Endometrial microvascular endothelial cells (primary cell): Measurements from ENCODE around the gene ITGB5. TPM values are rescaled to one million over a fixed set of nuclear protein-coding genes. Genes with fewer than 3 reads are reported as not detected.
"Not testable (repeated sequence)": the region's sequence is repeated elsewhere in the genome, so short reads cannot be mapped to it uniquely, and the experiment has no call there.

ENCODE experiments used
- in situ Hi-C: cut with HindIII; loops from 2 replicates; pipeline ENCODE4 v1.10.0; 2017; ENCODE audit warnings: low sequenced_read_pairs, low pct_unique_long_range_greater_than_20kb; ENCODE audit errors: inconsistent ontology term
- total RNA-seq: library from RNA; depleted of rRNA; stranded (reverse); fragments of >200 nt; gene quantifications from one replicate; pipeline ENCODE4 v1.2.3, GENCODE V29; 2015; ENCODE audit errors: inconsistent ontology term

ITGB5 gene
- total RNA-seq, 1 donor from 2014 or later: 304 TPM

DNA sequence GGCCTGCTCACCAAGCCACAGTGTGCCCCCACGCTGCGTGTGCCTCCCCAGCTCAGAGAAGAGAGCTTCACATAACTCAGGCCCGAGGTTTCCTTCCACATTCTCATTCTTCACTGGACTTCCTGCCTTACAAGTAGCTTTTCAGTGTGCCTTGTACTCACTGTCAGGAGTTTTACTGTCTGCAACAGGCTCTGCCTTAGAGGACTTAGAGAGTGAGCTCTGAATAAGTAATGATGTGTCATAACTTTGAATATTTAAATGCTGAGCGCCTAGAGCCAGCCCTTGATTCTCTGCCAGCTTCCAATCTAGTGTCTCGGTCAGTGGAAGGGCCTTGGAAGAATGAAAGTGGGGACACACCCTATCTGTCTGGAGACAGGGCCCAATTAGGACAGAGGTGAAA is 41.8 kb downstream of the ITGB5 start:
- in situ Hi-C loops: no loop called here

DNA sequence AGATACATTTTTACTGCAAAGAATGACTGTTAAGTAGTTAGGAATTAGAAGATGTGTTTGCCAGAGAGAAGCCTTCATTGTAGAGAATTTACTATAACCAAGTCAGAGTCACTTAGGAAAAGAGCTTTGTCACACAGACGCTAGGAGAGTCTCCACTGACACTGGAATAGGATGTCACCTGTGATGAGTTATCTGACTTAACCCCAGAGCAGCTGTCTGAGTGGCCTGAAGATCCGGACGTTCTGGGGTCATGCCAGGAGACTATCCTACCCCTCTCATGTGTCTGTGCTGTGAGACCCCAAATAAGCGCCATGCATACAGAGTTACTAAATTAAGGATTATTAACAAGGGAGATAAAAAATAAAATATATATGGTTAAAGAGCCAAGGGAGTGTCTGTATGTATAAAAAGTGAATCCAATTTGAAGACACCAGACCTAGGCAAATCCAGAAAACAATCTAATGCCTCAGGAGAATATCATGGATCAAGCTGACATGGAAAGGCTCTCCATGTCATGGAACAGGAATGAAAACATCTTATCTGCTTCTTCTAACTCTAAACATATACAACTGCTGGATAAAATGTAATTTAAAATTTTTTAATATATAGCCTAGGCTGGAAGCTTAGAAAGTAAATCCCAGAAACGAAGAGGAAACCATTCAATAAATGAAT is 43.5 kb downstream of the ITGB5 start:
- in situ Hi-C loops: no loop called here

DNA sequence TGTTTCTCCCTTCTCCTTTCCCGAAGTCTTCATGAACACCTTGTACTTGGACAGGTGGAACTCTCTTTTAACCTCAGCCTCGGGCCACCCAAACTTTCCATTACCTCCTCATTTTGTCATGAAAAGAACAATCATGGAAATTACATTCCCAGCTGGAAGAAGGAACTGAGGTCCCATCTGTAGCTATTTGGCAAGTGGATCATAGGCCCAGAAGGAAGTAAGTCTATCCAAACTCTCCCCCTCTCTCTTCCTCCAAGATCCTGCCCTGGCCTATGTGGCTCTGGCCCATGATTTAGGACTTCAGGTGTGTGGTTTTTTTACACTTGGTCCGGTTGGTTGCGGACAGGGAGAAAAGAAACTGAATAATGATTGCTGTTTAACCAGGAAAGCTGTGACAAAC is 44.1 kb downstream of the ITGB5 start:
- in situ Hi-C loops: no loop called here

DNA sequence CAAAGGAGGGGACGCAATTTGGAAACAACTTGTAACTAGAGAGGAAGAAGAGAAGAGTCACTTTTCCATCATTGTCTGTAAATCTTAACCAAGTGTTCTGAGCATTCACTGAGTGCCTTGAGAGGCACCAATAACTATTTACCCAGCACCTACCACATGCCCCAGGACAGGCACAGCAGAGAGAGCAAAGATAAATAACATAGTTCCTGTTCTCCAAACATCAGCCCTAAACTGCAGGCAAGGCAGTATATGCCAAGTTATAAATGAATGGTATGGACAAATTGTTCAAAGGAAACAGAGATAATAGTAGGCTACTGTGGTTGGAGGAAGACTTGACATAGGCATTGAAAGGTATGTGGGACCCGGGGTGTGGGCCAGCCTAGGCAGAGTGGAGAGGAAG is 45.6 kb downstream of the ITGB5 start:
- in situ Hi-C loops: no loop called here

DNA sequence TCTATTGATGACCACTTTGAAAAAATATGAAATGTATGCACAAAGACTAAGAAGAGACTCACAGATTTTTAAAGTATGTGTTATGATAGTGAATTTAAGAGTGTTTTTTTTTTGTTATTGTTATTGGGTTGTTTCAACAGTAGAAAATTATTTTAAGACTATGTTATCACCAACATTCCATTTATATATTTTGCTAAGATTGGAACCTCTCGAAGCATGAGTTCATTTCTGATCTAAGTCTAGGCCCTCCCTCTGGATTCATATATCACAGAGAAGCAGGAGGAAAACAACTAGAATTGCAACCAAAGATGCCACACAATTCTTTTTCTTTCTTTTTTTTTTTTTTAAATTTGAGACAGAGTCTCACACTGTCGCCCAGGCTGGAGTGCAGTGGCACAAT is 46.8 kb downstream of the ITGB5 start:
- in situ Hi-C loops: no loop called here

DNA sequence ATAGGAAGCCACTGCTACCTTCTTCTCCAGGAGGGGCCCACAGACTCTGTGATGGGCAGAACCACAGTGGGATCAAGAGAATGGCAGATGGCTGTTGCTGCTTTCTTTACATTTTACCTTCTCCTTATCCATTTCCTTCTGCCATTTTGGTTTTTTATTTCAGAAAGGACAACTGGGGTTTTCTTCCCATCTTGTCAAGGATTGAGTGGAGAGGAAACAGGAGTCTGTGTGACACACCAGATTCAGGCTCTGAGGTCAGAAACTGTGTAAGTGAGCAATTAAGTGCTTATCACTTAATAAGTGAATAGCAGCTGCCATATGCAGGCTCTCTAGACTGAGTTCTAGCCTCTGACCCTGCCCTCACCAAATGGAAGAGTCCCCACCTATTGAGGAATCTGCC is 47.3 kb downstream of the ITGB5 start:
- in situ Hi-C loops: no loop called here

DNA sequence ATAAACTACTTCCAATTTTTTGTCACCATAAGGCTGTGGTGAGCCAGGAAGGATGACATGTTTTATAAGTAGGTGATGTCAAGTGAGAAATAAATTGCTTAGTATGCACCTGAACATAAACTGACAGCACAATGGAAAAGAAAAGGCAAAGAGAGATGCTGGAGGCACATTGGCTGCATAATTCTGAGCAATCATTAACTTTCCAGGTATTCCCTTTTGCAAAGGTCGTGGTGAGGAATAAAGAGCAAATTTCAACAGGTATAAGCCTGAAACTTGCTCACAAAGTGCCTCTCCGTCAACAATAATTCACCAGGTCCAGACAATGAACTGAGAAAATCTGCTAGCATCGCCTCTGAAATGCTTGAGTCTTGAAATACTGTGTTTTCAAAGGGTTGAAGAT is 48.2 kb downstream of the ITGB5 start:
- in situ Hi-C loops: no loop called here

DNA sequence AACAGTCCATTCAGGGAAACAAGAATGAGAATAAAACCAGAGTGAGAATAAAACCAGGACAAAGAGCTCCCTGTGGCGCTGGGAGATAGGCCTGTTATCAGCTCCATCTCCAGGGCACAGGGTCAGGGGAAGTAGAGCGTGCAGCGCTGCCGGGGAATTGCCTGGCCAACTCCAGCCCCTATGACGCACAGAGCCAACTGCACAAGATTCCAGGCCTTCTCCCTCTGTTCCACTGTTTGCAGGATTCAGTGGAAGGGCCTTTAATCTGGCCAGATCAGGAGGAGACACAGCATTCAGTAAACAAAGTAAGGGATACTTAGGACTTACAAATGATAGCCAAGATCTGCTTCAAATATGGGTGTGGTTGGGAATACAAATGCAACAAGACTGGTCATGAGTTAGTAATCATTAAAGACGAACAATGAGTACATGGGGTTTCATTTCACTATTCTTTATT is 49.4 kb downstream of the ITGB5 start:
- in situ Hi-C loops: no loop called here

DNA sequence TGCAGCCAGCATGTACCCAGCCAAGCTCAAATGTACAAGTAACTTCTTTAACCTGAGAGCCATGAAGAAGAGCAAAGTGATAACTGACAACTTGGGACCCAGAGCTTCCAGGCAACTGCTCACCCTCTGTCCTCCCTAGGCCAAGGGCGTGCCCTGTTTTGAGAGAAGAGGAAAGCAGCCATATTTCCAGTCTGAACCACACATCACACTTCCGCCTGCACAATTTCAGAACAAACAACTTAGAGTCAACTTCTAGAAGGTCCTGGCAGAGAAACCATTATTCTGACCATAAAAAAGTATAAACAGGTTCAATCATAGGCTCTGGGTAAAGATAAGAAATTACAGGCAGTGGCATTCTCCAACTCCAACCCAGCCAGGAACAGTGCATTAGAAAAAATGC is 50.1 kb downstream of the ITGB5 start:
- in situ Hi-C loops: no loop called here

DNA sequence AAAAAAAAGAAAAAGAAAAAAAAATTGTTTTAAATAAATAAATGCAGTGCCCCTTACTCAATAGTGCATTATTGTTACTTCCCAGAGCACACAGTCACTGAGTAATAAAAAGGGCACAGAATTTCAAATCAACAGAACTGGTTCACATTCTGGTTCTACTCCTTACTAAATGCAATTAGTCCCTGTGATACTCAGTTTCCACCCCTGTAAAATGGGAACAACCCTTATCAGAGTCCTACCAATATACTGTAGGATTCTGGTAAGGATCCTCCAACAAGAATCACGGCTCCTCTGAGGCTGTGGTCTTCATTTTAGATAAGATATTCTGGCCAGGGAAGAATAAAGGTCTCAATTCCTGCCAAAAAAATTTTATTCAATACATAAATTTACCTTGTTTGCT is 50.7 kb downstream of the ITGB5 start:
- in situ Hi-C loops: no loop called here

DNA sequence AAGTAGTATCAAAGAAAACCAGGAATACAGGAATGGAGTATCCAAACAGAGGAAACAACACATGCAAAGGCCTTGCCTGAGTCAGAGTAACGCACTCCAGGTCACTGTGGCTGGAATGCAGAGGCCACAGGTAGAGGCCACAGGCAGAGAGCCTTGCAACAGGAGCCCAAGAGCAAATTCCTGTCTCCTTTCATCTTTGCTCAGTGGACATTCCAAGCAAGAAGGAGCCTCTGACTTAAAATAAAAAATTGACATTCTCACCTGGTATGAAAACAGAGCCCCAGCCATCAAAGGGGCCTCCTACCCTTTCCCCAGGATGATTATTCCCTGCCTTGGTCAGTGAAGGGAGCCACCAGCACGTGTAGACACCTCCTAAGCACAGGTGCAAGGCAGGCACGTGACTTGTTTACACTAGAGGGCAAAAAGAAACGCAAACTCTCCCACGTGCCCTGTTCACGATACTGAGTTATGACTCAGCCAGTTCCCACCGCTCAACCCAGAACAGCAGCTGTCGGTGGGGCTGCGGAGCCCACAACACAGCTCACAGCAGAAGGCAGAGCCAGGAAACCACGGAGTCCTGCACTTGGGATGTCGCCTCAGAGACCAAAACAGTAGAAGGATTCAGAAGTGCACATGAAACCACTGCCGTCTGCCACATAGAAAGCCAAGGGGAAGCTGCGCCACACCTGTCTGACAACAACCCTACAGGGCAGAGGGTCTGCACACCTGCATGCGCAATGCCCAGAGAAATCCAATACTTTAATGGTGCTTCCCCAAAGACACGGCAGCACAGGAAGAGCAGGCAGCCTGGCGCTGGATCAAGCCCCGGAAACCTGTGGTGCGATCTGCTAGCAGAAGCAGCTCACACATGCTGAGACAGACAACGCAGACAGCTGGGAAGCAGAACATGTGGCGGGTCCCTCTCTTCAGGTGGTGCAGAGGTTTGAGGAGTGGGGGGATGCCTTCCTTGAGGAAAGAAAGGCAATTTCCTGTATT is 52.1 kb downstream of the ITGB5 start:
- in situ Hi-C loops: no loop called here

DNA sequence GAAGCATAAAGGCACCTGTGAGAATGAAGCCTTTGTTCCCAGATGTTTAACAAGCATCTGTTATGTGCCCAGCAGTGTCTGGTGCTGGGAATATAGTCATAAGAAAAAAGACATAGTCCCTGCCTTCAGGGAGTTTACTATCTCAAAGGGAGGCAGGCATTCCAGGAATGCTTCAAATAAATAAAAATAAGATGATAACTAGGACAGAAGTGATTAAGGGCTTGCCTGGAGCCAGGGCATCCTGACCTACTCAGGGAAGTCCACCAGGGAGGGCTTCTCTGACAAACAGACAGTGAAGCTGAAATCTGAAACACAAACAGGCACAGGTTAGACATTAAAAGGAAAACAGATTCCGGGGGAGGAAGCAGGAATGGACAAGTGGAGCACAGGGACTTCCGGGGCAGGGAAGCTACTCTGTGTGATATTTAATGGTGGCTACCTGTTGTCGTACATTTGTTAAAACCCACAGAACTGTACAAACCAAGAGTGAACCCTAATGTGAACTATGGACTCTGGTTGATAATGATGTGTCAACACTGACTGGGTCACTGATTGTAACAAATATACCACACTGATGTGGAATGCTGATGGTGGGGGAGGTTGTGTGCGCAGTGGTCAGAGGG is 53.3 kb downstream of the ITGB5 start:
- in situ Hi-C loops: no loop called here

DNA sequence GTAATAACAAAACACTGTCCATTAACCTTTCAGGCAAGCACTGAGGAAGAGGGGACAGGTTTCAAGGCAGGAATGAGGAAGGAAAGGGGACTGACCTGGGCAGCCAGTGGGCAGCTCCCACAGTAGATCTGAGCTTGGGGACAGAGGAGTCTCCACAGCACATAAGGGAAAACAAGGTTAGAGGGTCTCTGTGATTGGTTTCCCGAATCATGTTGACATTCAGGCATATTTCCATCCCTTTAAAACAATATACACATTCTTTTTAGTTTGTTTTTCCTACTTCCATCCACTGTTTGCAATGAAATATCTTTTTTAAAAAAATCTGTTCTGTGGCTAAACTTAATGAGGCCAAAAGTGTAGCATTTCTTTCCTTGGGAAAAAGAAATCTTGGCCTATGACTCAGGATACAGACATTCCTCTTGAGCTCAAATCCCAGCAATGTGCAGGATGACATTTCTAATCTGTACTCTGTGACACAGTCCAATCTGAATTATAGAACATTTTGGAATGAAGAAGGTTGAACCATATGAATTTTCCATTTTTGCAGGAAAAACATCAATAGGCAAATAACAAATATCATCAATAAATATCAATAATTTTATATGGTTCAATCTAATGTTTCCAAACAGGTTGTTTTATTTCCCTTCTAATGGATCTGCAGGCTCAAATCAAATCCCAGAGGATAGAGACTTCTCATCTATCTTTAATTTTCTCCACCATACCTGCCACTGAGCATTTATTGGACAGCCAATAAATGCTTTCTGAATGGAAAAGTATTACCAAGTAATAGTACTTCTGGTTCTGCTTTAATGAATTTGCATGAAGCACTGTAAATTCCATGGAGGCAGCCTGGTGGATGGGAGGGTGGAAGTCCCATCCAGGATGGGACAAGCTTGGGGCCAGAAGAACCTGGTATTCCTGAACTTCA is 54.1 kb downstream of the ITGB5 start:
- in situ Hi-C loops: no loop called here

DNA sequence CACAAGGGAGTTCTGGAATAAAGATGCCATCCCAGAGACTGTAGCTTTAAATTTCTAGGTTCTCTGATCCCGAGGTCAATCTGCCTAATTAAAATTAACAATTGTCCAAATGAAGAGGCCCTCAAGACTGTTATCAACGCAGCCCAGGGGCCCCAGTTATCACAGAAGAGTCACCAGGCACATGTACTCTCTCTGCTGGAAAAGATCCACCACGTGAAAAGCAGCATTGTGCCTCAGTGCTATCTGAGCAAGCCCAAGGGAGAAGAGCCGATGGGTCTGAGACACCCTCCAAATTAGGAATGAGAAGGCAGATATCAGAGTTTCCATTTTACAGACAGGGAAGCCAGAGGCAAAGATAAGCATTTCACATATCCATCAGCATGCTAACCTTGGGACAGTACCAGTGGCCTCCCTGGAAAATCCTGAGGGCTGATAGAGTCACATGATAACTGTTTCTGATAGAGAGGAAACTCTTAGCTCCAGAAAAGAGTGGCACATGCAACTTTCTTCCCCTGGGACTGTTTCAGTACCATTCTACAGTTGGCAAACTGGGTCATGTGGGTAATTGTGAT is 55.5 kb downstream of the ITGB5 start:
- in situ Hi-C loops: no loop called here

DNA sequence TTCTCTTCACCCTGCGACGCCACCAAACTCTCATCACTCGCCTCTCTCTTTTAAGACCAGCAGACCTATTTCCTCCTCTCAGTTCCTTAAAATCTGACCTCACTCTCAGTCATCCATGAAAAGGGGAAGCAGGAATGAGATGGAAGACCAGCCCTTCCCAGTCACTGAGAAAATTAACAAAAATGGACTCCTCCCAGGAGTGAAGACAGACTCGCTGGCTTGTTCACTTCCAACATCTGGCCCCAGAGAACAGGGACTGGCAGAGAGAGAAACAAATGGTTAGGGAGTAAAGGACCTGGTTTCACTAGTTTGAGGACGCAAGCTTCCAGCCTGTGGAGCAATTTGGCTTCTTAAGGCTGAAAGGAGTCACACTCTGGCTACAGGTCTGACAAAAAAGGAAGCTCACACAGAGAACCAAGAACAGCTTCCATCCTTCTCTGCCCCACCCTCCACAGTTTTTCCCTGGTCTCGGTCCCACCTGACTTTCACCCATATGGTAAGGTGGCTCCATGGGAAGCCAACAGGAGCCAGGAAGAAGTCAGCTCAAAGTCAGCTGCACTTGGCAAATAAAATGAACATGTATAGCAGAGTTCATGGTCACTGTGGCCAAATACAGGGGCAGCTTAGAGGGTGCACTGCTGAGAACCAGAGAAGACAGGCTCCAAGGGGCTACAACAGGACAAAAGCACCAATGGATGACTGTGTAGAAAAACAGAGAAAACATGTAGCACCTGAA is 57.2 kb downstream of the ITGB5 start:
- in situ Hi-C loops: no loop called here

DNA sequence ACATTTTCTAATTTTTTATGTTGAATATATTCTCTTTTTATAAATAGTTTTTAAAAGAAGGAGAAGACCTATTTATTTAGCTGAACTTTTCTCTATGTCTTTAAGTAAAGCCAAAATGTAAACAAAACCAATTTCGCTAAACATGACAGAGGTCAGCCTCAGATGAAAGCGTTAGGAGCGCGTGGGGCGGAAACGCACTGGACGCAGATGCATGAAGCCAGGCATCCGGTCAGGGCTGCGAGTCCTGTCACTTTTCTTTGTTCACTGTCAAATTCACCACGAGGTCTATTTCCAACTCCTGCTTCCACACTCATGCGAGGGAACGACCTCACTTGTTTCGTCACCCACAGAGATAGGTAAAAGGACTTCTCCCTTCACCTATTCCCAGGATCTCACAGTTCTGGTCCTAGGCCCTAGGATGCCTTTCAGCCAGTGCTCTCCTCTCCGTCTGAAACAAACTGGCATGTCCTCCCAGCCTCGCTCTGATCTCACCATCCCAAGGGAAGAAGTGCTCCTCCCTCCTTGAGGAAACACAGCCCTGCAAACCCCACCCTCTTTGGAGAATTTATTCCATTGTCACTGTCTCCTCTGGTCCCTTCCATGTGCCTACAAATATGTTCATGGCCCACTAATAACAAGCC is 57.9 kb downstream of the ITGB5 start:
- in situ Hi-C loops: no loop called here

DNA sequence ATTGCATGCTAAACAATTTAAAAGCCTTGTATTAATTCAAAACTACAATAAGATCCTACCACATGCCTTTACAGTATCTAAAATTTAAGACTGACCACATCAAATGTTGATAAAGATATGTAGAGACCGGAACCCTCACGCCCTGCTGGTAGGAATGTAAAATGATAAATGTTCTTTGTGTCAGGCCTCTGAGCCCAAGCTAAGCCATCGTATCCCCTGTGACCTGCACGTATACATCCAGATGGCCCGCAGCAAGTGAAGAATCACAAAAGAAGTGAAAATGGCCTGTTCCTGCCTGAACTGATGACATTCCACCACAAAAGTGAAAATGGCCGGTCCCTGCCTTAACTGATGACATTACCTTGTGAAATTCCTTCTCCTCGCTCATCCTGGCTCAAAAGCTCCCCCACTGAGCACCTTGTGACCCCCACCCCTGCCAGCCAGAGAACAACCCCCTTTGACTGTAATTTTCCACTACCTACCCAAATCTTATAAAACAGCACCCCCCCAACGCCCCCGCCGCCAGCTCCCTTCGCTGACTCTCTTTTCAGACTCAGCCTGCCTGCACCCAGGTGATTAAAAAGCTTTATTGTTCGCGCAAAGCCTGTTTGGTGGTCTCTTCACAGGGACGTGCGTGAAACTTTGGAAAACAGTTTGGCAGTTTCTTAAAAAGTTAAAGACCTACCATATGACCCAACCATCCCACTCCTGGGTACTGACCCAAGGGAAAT is 59.5 kb downstream of the ITGB5 start:
- in situ Hi-C loops: not testable (repeated sequence)
